GM12801 (cell line): Measurements from ENCODE around the gene EYA3.

Source experiments
- TF ChIP-seq, protein P1 (sequence below): IDR thresholded peaks from one replicate; pipeline ENCODE4 v1.5.1; 2011; ENCODE audit warnings: control low read depth; ENCODE audit not compliant: insufficient read length; ENCODE audit errors: extremely low read depth

EYA3 gene

DNA sequence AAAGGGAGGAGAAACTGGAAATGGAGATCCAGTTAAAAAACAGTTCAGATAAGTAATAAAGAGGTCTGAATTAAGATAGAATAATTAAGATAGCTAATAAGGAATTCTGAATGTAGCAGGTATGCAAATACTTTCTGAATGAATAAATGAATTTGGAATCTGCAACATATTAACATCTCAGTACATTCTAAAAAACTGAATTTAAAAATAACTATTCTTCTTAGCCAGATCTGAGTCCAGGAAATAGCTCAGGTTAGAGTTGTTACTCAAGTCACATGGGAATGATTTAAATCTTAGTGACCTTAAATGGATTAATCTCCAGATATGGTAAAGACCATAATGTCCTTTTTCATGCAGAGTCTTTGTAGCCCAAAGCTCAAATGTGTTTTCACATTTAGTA, 51.2 kb downstream of the EYA3 start:
- TF ChIP-seq, protein P1, sequence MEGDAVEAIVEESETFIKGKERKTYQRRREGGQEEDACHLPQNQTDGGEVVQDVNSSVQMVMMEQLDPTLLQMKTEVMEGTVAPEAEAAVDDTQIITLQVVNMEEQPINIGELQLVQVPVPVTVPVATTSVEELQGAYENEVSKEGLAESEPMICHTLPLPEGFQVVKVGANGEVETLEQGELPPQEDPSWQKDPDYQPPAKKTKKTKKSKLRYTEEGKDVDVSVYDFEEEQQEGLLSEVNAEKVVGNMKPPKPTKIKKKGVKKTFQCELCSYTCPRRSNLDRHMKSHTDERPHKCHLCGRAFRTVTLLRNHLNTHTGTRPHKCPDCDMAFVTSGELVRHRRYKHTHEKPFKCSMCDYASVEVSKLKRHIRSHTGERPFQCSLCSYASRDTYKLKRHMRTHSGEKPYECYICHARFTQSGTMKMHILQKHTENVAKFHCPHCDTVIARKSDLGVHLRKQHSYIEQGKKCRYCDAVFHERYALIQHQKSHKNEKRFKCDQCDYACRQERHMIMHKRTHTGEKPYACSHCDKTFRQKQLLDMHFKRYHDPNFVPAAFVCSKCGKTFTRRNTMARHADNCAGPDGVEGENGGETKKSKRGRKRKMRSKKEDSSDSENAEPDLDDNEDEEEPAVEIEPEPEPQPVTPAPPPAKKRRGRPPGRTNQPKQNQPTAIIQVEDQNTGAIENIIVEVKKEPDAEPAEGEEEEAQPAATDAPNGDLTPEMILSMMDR: no peak

DNA sequence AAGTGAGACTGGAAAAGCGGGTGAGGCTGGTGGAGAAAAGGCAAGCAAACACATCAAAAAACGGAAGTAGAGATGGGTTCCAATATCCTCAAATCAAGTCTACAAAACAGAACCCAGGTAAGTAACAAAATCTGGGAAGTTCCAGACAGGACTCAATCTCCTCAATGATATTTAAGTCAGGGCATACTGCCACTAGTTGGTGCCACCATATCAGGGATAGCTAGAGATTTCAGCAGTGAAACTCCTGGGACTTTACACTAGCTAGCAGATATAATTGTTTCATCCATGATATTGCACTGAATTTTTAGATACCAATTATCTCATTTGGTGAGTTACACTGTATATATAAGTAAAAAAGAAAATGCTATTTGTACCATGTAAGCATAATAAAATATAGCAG, 52.0 kb downstream of the EYA3 start:
- TF ChIP-seq, protein P1: no peak

DNA sequence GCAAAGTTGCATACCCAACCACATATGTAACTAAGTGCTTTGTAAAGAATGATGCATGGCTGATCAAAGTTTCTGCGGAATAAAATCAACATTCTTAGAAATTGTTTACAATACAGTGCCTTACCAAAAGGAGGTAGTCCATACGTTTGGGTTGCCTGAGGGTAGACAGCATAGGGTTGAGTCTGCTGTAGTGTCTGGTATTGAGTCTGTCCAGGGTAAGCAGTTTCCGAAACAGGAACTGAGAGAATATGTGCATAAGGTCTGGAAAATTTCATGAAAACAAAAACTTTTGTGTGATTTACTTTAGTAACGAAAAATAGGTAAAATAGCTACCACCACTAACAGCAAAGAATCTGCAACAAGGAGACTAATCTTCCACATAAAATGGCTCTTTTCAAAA, 53.0 kb downstream of the EYA3 start:
- TF ChIP-seq, protein P1: no peak

DNA sequence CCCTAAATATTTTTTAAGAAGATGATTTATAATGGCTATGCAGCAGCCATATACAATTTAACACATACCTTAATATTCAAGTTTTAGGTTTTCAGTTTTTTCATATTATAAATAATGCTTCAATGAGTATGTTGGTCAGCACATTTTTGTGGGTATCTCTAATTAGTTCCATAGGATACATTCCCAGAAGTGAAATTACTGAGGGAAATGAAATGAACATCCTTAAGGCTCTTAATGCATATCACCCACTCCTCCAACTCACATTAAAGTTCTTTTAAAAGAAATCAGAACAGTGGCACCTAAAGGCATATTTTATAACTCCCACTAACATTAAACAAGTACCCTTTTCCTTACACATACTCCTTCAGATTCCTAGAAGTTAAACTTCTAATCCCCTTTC, 56.1 kb downstream of the EYA3 start:
- TF ChIP-seq, protein P1: no peak

DNA sequence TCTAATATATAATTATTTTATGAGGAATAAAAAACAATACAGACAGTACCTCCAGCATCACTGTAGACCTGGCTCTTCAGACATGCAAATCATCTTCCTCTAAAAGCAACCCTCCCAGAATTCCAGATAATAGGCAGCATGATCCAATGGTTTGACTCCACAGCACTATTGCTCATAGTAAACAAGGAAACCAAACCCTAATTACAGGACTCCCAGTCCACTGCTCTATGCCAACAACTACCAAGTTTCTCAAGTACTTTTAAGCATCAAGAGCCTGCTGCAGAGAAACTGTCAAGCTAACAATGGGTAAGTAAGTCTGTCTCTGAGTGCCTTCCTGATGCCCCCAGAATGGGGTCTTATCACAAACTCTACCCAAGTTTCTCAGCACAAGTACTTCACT, 57.2 kb downstream of the EYA3 start:
- TF ChIP-seq, protein P1: no peak

DNA sequence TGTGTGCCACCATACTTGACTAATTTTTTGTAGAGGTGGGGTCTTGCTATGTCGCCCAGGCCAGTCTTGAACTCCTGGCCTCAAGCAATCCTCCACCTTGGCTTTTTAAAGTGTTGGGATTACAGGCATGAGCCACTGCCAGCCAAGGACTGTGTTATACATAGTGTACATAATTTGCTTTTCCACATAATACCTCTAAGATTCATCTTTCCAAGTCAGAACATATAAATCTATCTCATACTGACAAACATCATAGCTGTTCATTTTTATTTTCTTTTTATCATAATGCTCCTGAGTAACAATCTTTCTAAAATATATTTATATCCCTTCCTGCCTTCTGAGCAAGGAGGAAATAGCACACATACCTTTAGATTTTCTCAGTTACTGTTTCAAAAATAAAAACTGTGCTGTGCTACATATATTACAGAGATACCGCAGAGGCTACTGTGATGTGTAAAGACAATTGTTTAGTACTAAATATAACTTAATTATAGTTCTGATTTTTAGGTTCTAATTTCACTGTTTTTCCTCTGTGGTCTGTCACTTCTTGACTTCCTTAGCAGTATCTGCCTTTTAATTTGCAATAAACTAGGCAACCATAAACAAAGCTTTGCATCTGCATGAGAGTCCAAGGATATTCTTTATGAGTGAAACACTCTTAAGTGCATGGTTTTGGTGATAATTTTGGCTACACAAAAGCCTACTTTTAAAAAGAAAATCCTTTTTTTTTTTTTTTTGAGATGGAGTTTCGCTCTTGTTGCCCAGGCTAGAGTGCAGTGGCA, 59.3 kb downstream of the EYA3 start:
- TF ChIP-seq, protein P1: no peak

DNA sequence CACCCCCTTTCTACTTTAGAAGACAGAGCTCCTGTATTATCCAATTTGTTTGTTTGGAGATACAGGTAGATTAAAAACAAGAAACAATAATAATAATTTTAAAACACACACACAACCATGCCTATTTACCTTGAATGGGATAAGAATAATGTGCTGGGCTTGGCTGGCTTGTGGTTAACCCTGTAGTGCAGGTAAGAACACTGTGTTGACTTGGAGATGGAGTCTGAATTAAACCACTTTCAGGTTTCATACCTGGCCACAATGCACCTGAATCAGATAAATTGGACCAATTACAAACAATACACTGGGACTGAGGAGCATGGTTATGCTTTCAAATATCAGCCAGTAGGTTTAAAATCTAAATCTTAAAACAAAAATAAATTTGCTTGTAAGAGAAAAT, 60.8 kb downstream of the EYA3 start:
- TF ChIP-seq, protein P1: no peak
